Heart left ventricle (tissue), 16 donors: ENCODE measurements around the gene NPEPPS. TPM values are rescaled to one million over a fixed set of nuclear protein-coding genes. Genes with fewer than 3 reads are reported as not detected.

Experiments
- ATAC-seq, 4 donors: fragments of 200-7000 bp; cut with Tn5 transposase; one replicate each; pipeline ENCODE4 v1.9.1; 2020 to 2022; ENCODE audit warnings: moderate library complexity in 4 of 4, mild to moderate bottlenecking in 3 of 4, moderate number of reproducible peaks in 1 of 4
- DNase-seq, 5 donors: peaks; one replicate each; pipeline ENCODE4 v3.0.0-alpha.2; 2020
- H3K27ac ChIP-seq, 12 donors: fragments of 200-600 bp; sonication (generic) in 4 of 12; one replicate each; pipeline versions ENCODE4 v1.5.0 to v1.8.0; 2016 to 2022; ENCODE audit warnings: mild to moderate bottlenecking in 2 of 12
- H3K27me3 ChIP-seq, 9 donors: fragments of 200-600 bp; sonication (generic) in 2 of 9; one replicate each; pipeline versions ENCODE4 v1.5.1 to v1.8.0; 2016 to 2022; ENCODE audit warnings: mild to moderate bottlenecking in 3 of 9
- H3K36me3 ChIP-seq, 9 donors: fragments of 200-600 bp; sonication (generic) in 2 of 9; one replicate each; pipeline versions ENCODE4 v1.5.0 to v1.8.0; 2018 to 2022; ENCODE audit warnings: mild to moderate bottlenecking in 2 of 9
- H3K4me1 ChIP-seq, 12 donors: fragments of 200-600 bp; sonication (generic) in 4 of 12; one replicate each; pipeline versions ENCODE4 v1.5.0 to v1.8.0; 2016 to 2022; ENCODE audit warnings: mild to moderate bottlenecking in 3 of 12
- H3K4me3 ChIP-seq, 12 donors: fragments of 200-600 bp; sonication (generic) in 4 of 12; one replicate each; pipeline versions ENCODE4 v1.5.0 to v1.8.0; 2017 to 2022; ENCODE audit warnings: mild to moderate bottlenecking in 9 of 12, moderate library complexity in 4 of 12
- H3K9me3 ChIP-seq, 12 donors: fragments of 200-600 bp; sonication (generic) in 4 of 12; one replicate each; pipeline versions ENCODE4 v1.5.0 to v1.8.0; 2016 to 2022; ENCODE audit warnings: mild to moderate bottlenecking in 1 of 12
- POLR2A ChIP-seq, 2 donors: fragments of 450-650 bp; IDR thresholded peaks; one replicate each; pipeline ENCODE4 v1.6.1; 2017; ENCODE audit warnings: antibody characterized with exemption in 2 of 2, mild to moderate bottlenecking in 2 of 2, moderate library complexity in 2 of 2
- WGBS, 4 donors: extraction: QIAGEN DNeasy Blood & Tissue Kit in 2 of 4; methylation state at CpG; one replicate each; pipeline versions ENCODE4 v1.1.5 to v1.1.7; 2013 to 2018; 5-methylcytosine and 5-hydroxymethylcytosine counted together
- intact Hi-C, 10 donors: fragments of 100-400 bp; cut with DNase I; formaldehyde crosslinking; loops; one replicate each; pipeline versions ENCODE4 v1.11.1 to v1.14.2; 2022
- polyA plus RNA-seq, 2 donors: library from polyadenylated mRNA; stranded (reverse); fragments of 200-250 nt; gene quantifications; one replicate each; pipeline ENCODE4 v1.2.3, GENCODE V29; 2013
- total RNA-seq, 9 donors: library from RNA; depleted of rRNA in 2 of 9; stranded (reverse); fragments of >200 nt in 2 of 9; fragmentation: NEBNext Ultra II Directional in 3 of 9; extraction: Animal tissue kit (Norgen Biotek cat#: 25700) in 3 of 9; gene quantifications; one replicate each; pipeline versions ENCODE4 v1.1.0 to v1.2.4, GENCODE V29; 2016 to 2023
- TF ChIP-seq, protein P1 (sequence below), 12 donors: fragments of 200-600 bp; sonication (generic) in 4 of 12; IDR thresholded peaks; one replicate each; pipeline versions ENCODE4 v1.5.0 to v1.8.0; 2018 to 2022; ENCODE audit warnings: antibody characterized with exemption in 12 of 12, mild to moderate bottlenecking in 5 of 12
- donor health status: ischemic (EF 13 %, LVEDD 7.1; RV severe dilation, severe dysfunction).
- donor health status: healthy with polysubstance abuse.
- donor health status: DM: no; HTN: yes; CAD: no.
- donor health status: DM: no; HTN: no; CAD: no.
- donor health status: ischemic (EF 25% LVEDD 6.9; RV normal size, moderate dysfunction).
- donor health status: ischemic (EF 25% LVEDD 5.7; RV mildly dilated, moderate dysfunction).
- donor health status: healthy.
- donor health status: DM: yes; HTN: yes; CAD: no.
- donor health status: ischemic (EF 35%, LVEDD 5.7; RV mildly dilated, moderate dysfunction).
- donor health status: nonischemic (EF 11% LVEDD 7.7; RV severe dilation, severe dysfunction).
- donor health status: DM: yes; HTN: yes; CAD: no.
- donor health status: PGD.
- donor health status: ischemic (EF 29% LVEDD 5.4; RV normal size, mild dysfunction).
- donor health status: nonischemic (EF 23%, LVEDD 6.1; RV moderate dilation, normal function).

NPEPPS gene
- total and polyA plus RNA-seq, 11 donors, result 23.7 to 98.2 (median 79.0) TPM

- peaks cover 0 to 22% (median 11%) of the 10 kb centered on the region in 12 donors for H3K4me1 ChIP-seq
- no peaks in the 10 kb centered on the region for H3K9me3 ChIP-seq
- 35 to 52% (median 46%) methylated on average over 4 of the region's 4 CpGs for WGBS, 4 donors
- ATAC-seq, result peak in 2 of 4 donors; percentile 17 to 34
- peak overlapping the region in 10 of 12 donors; percentile 36 to 69 (median 57) for H3K27ac ChIP-seq
- DNase-seq, result no peak
- H3K4me3 ChIP-seq, result no peak overlapping the region
- peaks cover 0 to 99% (median 89%) of the 10 kb centered on the region in 9 donors for H3K36me3 ChIP-seq
- no peaks in the 10 kb centered on the region for H3K27me3 ChIP-seq
- TF ChIP-seq POLR2A (IDR thresholded peaks at IDR 0.05), result no peak
- TF ChIP-seq, protein P1, sequence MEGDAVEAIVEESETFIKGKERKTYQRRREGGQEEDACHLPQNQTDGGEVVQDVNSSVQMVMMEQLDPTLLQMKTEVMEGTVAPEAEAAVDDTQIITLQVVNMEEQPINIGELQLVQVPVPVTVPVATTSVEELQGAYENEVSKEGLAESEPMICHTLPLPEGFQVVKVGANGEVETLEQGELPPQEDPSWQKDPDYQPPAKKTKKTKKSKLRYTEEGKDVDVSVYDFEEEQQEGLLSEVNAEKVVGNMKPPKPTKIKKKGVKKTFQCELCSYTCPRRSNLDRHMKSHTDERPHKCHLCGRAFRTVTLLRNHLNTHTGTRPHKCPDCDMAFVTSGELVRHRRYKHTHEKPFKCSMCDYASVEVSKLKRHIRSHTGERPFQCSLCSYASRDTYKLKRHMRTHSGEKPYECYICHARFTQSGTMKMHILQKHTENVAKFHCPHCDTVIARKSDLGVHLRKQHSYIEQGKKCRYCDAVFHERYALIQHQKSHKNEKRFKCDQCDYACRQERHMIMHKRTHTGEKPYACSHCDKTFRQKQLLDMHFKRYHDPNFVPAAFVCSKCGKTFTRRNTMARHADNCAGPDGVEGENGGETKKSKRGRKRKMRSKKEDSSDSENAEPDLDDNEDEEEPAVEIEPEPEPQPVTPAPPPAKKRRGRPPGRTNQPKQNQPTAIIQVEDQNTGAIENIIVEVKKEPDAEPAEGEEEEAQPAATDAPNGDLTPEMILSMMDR (IDR thresholded peaks at IDR 0.05), result no peak
- intact Hi-C loops, result no loop called here
Observed at GRCh38 chr17:47603830-47604597, 73.1 kb downstream of the NPEPPS start.

DNA sequence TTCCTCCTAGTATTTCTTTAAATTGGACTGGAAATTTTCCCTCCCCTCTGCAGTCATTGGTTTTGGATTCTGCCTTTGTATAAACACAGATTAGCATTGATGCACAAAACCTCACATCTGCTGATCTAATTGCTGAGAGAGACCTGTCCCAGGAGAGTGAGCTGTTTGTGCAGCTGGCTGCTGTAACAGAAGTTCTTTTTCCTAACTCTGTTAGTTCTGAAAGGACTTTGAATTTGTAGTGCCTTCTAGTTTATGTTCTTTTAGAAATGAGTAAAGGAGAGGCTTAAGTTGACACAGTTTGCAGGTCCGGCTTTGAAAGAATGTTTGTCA lies 73.7 kb downstream of the NPEPPS start:
- Histone ChIP-seq H3K27ac (peak overlapping the region in 11 of 12 donors; percentile 33 to 77 (median 61)), H3K9me3 (no peaks in the 10 kb centered on the region), H3K4me1 (peaks cover 0 to 22% (median 11%) of the 10 kb centered on the region in 12 donors), H3K27me3 (no peaks in the 10 kb centered on the region), H3K4me3 (no peak overlapping the region), H3K36me3 (peaks cover 0 to 99% (median 89%) of the 10 kb centered on the region in 9 donors)
- WGBS, 4 donors, result 42 to 62% (median 50%) methylated on average over 1 of the region's 1 CpG
- TF ChIP-seq POLR2A (IDR thresholded peaks at IDR 0.05), result no peak
- TF ChIP-seq, protein P1 (IDR thresholded peaks at IDR 0.05), result no peak
- DNase-seq, result peak in 4 of 5 donors; percentile 52 to 68 (median 57)
- intact Hi-C loops, result no loop called here
- ATAC-seq, result peak; percentile 83 to 96 (median 90)

DNA sequence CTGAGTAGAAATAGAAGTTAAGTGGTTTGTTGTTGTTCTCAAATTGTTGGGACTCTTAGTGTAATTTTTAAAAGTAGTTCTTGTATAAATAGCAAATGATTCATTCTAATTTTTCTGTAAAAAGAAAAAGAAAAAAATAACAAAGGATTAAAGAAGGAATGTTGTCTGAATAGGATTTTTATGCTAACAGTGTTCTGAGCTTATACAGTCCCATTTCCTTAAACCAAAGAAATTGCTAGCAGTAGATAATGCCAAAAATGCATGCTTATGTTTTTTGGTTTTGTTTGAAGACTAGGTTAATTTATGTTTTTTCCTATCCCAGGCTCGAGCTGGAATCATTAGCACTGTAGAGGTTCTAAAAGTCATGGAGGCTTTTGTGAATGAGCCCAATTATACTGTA lies 74.1 kb downstream of the NPEPPS start:
- Histone ChIP-seq H3K36me3 (peaks cover 0 to 99% (median 89%) of the 10 kb centered on the region in 9 donors), H3K27ac (peak overlapping the region in 11 of 12 donors; percentile 7 to 77 (median 54)), H3K9me3 (no peaks in the 10 kb centered on the region), H3K4me3 (no peak overlapping the region), H3K4me1 (peaks cover 0 to 22% (median 11%) of the 10 kb centered on the region in 12 donors), H3K27me3 (no peaks in the 10 kb centered on the region)
- intact Hi-C loops, result no loop called here
- no peak for TF ChIP-seq POLR2A (IDR thresholded peaks at IDR 0.05)
- TF ChIP-seq, protein P1 (IDR thresholded peaks at IDR 0.05), result no peak
- DNase-seq (no peak), ATAC-seq (no peak)
- WGBS, 4 donors, result 45 to 61% (median 51%) methylated on average over 1 of the region's 1 CpG

DNA sequence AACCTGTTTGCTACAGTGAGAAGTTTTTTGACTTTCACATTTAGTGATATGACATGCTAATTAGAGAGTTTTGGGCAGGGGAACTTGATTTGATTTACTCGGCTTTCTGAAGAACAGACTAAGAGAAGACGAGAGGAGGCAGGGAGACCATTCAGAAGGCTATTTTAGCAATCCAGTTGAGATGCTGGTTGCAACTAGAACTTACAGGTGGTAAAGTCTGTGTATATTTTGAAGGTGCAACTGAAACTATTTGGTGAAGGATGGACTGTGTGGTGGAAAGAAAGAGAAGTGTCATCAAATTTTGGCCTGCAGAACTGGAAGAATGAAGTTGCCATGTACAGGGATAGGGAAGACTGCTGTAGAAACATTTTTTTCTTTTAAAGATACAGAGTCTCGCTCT lies 76.6 kb downstream of the NPEPPS start:
- Histone ChIP-seq H3K36me3 (peaks cover 0 to 93% (median 82%) of the 10 kb centered on the region in 9 donors), H3K27ac (no peak overlapping the region), H3K27me3 (no peaks in the 10 kb centered on the region), H3K4me1 (peaks cover 0 to 22% (median 11%) of the 10 kb centered on the region in 12 donors), H3K9me3 (no peaks in the 10 kb centered on the region), H3K4me3 (no peak overlapping the region)
- ATAC-seq (no peak), DNase-seq (no peak)
- TF ChIP-seq POLR2A (IDR thresholded peaks at IDR 0.05), result no peak
- intact Hi-C loops, result no loop called here
- 92 to 95% (median 93%) methylated on average over 3 of the region's 3 CpGs for WGBS, 4 donors
